Panc1 (cell line): ENCODE measurements around the gene AKAP6.

Experiments
- CTCF ChIP-seq: fragments of 450-650 bp; IDR thresholded peaks from 2 replicates; pipeline ENCODE4 v1.5.1; 2017; ENCODE audit warnings: mild to moderate bottlenecking
- POLR2AphosphoS5 ChIP-seq: IDR thresholded peaks from 2 replicates; pipeline ENCODE4 v1.6.1; 2012; ENCODE audit warnings: mild to moderate bottlenecking, low read depth, low read length, moderate library complexity
- REST ChIP-seq, 2 experiments: IDR thresholded peaks; 2 replicates each; pipeline ENCODE4 v1.6.1; 2011 to 2012; ENCODE audit warnings: low read depth in 2 of 2, control low read depth in 1 of 2, low read length in 1 of 2, mild to moderate bottlenecking in 1 of 2, moderate library complexity in 1 of 2; ENCODE audit not compliant: insufficient read depth in 1 of 2

- TF ChIP-seq CTCF (no peak), POLR2AphosphoS5 (no peak), REST (IDR thresholded peaks at IDR 0.05; ENCODE audit: insufficient read depth in 1 of 2, low read depth in 2 of 2, low read length in 1 of 2) (no peak)
Measured at GRCh38 chr14:32710231-32710671, 381.2 kb downstream of the AKAP6 start.
